ENCODE data around the gene GLB1L. TPM values are rescaled to one million over a fixed set of nuclear protein-coding genes. Genes with fewer than 3 reads are reported as not detected.

GLB1L gene
- total RNA-seq, 4 donors from 2014 or later, result 6.7 to 13.1 (median 9.6) TPM

DNA sequence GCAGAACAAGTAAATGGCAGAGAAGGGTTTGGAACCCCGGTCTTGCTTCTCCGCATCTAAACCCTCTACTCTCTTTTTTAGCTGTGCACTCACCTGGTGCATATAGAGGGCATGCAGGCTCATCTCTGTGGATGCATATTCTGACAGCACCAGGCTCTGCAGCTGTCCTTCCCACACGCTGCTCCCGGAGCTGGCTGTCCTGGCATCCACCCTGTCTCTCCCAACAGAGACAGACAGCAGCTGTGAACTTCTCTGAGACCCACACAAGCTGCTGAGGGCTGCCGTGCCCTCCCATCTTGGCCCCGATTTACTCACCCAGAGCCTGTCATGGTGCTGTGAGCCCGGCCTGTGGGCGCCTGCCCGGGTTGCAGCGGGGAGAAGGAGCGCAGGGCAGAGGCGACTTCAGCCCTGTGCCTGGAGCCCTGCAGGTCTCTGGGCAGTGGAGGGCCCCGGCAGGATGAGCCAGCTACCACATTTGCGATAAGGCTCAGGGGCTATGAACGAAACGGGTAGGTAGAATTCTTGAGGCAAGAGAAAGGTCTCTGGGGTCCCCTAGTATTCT lies 23.2 kb downstream of the GLB1L start:
- WGBS, 2 donors, result 90 to 92% methylated on average over 11 to 16 of the region's 16 CpGs
- peaks cover 0 to 32% (median 21%) of the 10 kb centered on the region in 4 donors for H3K4me1 ChIP-seq
- peaks cover 4 to 70% (median 31%) of the 10 kb centered on the region in 3 donors for H3K36me3 ChIP-seq
- TF ChIP-seq, protein P1, sequence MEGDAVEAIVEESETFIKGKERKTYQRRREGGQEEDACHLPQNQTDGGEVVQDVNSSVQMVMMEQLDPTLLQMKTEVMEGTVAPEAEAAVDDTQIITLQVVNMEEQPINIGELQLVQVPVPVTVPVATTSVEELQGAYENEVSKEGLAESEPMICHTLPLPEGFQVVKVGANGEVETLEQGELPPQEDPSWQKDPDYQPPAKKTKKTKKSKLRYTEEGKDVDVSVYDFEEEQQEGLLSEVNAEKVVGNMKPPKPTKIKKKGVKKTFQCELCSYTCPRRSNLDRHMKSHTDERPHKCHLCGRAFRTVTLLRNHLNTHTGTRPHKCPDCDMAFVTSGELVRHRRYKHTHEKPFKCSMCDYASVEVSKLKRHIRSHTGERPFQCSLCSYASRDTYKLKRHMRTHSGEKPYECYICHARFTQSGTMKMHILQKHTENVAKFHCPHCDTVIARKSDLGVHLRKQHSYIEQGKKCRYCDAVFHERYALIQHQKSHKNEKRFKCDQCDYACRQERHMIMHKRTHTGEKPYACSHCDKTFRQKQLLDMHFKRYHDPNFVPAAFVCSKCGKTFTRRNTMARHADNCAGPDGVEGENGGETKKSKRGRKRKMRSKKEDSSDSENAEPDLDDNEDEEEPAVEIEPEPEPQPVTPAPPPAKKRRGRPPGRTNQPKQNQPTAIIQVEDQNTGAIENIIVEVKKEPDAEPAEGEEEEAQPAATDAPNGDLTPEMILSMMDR (IDR thresholded peaks at IDR 0.05), result no peak
- TF ChIP-seq POLR2A (IDR thresholded peaks at IDR 0.05) (no peak), EP300 (IDR thresholded peaks at IDR 0.05) (no peak)
- no peak for DNase-seq (ENCODE audit: low spot score in 2 of 2)
- H3K27me3 ChIP-seq, result no peaks in the 10 kb centered on the region
- H3K4me3 ChIP-seq, result no peak overlapping the region
- no peak overlapping the region for H3K27ac ChIP-seq
- H3K9me3 ChIP-seq, result no peaks in the 10 kb centered on the region

DNA sequence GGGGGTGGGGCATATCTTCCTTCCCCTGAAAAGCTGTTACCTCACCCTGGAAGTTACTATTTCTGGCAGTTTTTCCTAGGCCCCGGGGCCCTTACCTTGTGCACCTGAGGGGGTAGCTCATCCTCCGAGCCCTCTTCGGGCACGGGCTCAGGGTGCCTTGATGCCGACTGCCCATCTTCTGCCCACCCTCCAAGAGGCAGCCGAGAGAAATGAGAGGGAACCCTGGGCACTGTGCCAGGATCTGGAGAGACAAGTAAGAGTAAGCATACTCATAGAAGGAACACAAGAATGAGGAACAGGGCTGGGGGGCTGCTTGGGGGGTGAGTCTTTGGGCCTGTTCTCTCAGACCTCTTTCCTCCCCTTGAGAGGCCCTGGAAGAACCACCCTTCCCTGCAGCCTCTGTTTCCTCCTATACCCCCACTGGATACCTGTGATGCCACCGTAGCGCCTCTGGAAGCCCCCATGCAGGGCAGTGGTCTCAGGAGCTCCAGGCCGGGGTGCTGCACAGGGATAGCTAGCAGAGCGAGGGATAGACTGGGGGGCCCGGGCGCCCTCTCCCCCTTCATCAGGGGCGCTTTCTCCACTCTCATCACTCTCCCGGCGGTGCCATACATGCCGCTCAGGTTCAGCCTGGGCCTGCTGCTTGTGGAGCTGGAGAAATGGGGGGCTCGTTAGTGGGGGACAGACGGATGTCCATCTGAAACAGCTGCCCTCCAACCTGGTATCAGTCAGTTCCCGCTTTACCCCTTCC lies 24.4 kb downstream of the GLB1L start:
- WGBS, 2 donors, result 86 to 90% methylated on average over 18 of the region's 19 CpGs
- H3K9me3 ChIP-seq, result no peaks in the 10 kb centered on the region
- no peak overlapping the region for H3K4me3 ChIP-seq
- peaks cover 0 to 43% (median 24%) of the 10 kb centered on the region in 4 donors for H3K4me1 ChIP-seq
- peaks cover 4 to 68% (median 31%) of the 10 kb centered on the region in 3 donors for H3K36me3 ChIP-seq
- H3K27ac ChIP-seq, result no peak overlapping the region
- H3K27me3 ChIP-seq, result no peaks in the 10 kb centered on the region
- no peak for TF ChIP-seq POLR2A (IDR thresholded peaks at IDR 0.05)
- TF ChIP-seq, protein P1 (IDR thresholded peaks at IDR 0.05), result no peak
- no peak for TF ChIP-seq EP300 (IDR thresholded peaks at IDR 0.05)
- DNase-seq (ENCODE audit: low spot score in 2 of 2), result no peak

- WGBS, 2 donors, result 84 to 88% methylated on average over 15 to 18 of the region's 18 CpGs
These were observed 25.3 kb downstream of the GLB1L start for GRCh38 chr2:219219784-219220532.

GRCh38 chr2:219218732-219219701 lies 26.2 kb downstream of the GLB1L start, which contains the start of gene ABCB6:
ABCB6 (minus strand) TSS chr2:219218958; CDS start chr2:219218673, 285 bp downstream.
- Histone ChIP-seq H3K9me3 (no peaks in the 10 kb centered on the region), H3K36me3 (peaks cover 4 to 68% (median 27%) of the 10 kb centered on the region in 3 donors), H3K27me3 (no peaks in the 10 kb centered on the region), H3K4me1 (peaks cover 0 to 48% (median 24%) of the 10 kb centered on the region in 4 donors), H3K4me3 (peak within 1 kb of the TSS; percentile 47 to 80 (median 66)), H3K27ac (peak within 1 kb of the TSS; percentile 50 to 94 (median 89))
- WGBS, 2 donors, result 8 to 9% methylated on average over 34 to 44 of the region's 71 CpGs
- peak; percentile 99 for DNase-seq (ENCODE audit: low spot score in 2 of 2)
- TF ChIP-seq EP300 (IDR thresholded peaks at IDR 0.05) (peak; percentile 85 to 92), POLR2A (IDR thresholded peaks at IDR 0.05) (peak; percentile 25 to 80)
- TF ChIP-seq, protein P1 (IDR thresholded peaks at IDR 0.05), result peak in 1 of 5 experiments; percentile 31

More at GRCh38 chr2:219219784-219220532, 25.3 kb downstream of the GLB1L start:
- Histone ChIP-seq H3K27ac (peak overlapping the region in 1 of 4 donors; percentile 84), H3K27me3 (no peaks in the 10 kb centered on the region), H3K4me1 (peaks cover 0 to 48% (median 24%) of the 10 kb centered on the region in 4 donors), H3K9me3 (no peaks in the 10 kb centered on the region), H3K4me3 (peak overlapping the region in 1 of 4 donors; percentile 80), H3K36me3 (peaks cover 4 to 68% (median 31%) of the 10 kb centered on the region in 3 donors)
- DNase-seq (ENCODE audit: low spot score in 2 of 2), result no peak
- TF ChIP-seq, protein P1 (IDR thresholded peaks at IDR 0.05), result no peak
- TF ChIP-seq EP300 (IDR thresholded peaks at IDR 0.05), result no peak
- TF ChIP-seq POLR2A (IDR thresholded peaks at IDR 0.05), result no peak

All from tibial nerve (tissue), 4 donors.